GM19372 (cell line): Measurements from ENCODE around the gene CHD9.

Experiments used
- ATAC-seq: cut with Tn5 transposase; IDR thresholded peaks from one replicate; pipeline ENCODE4 v1.9.1; 2021; ENCODE audit warnings: mild to moderate bottlenecking, low read depth, moderate library complexity; ENCODE audit not compliant: unreplicated experiment

Gene CHD9

GRCh38 chr16:53355064-53355463, 300.3 kb downstream of the CHD9 start:
- ATAC-seq = no peak

DNA sequence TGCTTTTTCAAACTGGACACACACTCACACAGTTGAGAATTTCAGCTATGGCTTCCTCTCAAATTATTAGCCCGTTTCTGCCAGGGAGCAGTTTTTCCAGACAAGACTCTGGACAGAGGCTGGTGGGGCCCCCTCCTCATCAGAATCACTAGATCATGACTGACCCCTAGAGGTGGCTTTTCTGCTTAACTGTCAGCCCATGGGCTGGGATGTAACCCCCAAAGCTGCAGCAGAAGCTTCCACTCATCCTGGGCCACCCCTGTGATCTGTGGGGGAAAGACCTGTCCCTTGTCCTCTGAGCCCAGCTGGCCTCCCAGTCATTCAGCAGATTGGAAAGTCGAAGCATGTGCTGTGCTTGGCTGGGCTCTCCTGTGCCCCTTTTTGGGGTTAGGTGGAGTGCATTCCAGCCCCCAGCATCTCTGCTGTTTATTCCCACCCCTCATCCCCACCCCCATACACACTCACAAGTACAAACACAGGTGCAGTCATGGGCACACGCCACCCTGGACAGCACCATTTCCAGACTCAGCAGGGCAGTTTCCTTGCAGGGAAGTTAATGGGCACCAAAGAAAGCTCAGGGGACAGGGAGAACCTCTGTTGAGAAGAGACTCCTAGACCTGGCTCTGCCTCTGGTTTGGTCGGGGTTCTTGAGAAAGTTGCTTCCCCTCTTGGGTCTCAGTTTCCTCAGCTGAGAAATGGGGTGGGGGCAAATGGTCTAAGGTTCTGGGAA, 301.9 kb downstream of the CHD9 start:
- no peak for ATAC-seq

- no peak for ATAC-seq
Observed at GRCh38 chr16:53357208-53357586, 302.4 kb downstream of the CHD9 start.

DNA sequence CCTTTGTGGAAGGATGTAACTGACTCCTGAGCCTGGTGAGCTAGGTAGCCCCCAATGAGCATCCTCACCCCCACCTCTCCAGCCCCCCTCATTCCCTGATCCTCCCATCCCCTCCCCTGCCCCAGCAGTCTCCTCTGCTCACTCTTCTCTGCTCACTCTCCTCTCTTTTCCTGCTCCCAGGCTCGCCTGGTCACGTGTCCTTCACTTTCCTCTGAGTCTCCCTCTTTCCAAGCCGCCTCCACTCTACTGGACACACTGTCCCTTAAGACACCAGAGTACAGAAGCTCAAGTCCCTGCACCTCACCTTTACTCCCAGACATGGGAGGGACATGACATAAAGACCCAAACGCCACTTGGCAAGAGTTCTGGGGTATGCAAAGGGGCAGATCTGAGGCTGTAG, 303.2 kb downstream of the CHD9 start:
- no peak for ATAC-seq

DNA sequence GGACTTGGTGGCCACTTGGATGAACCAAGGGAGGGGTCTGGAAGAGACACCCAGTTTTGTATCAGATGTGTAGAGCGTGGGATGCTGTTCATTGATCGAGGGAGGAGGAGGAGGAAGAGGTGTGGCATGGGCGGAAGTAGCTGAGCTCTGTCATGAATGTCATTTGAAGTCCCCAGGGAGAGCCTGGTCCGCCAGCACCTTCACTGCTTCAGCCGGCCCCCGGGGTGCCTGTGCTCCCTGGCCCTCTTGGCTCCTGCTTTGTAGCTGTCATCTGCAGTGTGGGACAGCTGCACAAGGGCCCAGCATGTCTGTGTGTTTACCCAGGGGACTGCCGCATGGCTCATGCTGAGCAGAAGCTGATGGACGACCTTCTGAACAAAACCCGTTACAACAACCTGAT, 304.1 kb downstream of the CHD9 start:
- ATAC-seq = no peak

GRCh38 chr16:53369921-53370320, 315.1 kb downstream of the CHD9 start:
- ATAC-seq = no peak

- no peak for ATAC-seq
Observed at GRCh38 chr16:53370827-53371226, 316.0 kb downstream of the CHD9 start.

GRCh38 chr16:53372992-53373871, 318.4 kb downstream of the CHD9 start:
- no peak for ATAC-seq

GRCh38 chr16:53374800-53375199, 320.0 kb downstream of the CHD9 start:
- ATAC-seq = no peak

- no peak for ATAC-seq
Observed at GRCh38 chr16:53378138-53378537, 323.3 kb downstream of the CHD9 start.
